ENCODE results near the gene TECTA.
"Not testable (repeated sequence)": the region's sequence is repeated elsewhere in the genome, so short reads cannot be mapped to it uniquely, and the experiment has no call there.

The TECTA gene

DNA sequence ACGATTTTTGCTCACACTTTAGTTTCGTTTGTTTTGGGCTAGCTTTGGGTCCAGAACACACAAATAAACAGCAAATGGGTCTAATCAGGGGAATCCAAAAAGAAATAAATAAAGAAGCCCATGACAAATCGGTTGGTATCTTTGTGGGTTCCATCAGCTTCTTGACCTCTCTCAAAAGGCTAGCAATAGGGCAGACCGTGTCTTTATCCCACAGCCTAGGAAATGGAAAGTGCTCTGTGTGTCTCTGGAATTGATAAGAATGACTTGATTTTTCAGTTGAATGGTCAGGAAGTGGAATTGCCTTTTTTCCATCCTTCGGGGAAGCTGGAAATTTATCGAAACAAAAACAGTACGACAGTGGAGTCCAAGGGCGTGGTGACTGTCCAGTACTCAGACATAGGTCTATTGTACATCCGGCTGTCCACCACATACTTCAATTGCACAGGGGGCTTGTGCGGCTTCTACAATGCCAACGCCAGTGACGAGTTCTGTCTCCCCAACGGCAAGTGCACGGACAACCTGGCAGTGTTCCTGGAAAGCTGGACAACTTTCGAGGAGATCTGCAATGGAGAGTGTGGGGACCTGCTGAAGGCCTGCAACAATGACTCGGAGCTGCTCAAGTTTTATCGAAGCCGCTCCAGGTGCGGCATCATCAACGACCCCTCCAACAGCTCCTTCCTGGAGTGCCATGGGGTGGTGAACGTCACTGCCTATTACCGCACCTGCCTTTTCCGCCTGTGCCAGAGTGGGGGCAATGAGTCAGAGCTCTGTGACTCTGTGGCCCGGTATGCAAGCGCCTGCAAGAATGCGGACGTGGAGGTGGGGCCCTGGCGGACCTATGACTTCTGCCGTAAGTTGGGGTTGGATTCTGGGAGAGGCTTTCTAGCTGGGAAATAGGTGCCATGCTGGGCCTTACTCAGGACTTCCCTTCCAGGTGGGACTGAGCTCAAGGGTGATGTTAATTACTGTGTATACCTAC lies 28.6 kb downstream of the TECTA start:
- no peak for DNase-seq

DNA sequence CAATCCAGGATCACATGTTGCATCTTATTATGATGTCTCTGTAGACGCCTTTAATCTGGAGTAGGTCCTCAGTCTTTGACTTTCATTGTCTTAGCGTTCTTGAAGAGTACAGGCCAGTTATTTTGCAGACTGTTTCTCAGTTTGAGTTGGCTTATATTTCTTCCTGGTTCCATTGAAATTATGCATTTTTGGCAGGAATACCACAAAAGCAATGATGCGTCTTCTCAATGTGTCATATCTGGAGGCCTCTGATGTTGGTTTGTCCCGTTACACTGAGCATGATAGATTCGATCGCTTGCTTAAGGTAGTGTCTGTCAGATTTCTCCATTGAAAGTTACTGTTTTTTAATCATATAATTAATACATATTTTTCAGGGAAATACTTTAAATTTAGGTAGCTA lies 30.6 kb downstream of the TECTA start:
- DNase-seq = no peak

DNA sequence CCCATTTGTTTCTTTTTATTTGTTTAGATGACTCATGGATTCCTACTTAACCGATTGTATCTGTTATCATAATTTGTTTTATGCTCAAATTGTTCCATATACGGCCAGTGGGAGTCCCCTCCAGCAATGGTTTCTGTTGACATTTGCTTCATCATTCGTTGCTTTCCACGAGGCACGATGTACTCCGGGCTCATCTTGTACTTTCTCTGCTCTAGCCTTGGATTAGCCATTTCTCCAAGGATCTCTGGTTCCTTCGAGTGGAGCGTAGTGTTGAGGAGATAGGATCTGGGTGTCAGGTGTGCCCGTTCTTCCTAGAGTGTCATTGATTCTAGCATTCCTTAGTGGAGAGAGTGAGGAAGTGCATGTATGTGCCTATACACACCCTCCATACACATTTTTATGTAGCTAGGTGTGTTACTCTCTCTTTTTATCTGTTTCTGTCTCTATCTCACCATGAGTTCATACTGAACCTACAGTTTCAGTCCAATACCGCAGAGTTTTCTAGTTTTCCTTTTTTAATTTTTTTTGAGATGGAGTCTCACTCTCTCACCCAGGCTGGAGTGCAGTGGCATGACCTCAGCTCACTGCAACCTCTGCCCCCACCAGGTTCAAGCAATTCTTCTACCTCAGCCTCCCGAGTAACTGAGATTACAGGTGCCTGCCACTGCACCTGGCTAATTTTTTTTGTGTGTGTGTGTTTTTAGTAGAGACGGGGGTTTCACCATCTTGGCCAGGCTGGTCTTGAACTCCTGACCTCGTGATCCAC lies 31.4 kb downstream of the TECTA start:
- no peak for DNase-seq

DNA sequence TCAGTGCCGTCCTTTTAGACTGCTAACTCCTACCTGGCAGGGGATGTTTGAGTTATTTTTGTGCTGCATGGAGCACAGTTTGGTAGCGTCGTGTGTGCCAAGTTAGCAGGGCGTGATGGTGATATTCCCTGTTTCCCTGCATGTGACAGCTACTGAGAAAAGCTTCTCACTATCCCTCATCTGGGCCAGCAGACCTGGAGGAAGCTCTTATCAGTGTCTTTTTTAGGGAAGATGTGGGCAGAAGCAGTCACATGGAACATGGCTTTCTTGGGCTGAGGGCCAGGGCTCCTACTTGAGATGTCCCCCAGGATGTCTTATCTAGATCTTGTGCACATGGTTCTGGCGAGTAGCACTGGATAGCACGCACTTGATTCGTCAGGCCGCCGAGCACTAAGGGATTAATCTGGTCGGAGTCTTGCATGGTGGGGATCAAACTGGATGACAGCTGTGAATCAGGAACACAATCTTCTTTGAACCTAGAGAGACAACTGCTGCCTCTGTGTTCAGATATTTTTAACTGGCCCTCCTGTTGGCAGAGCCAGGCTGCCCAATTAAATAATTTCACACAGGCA lies 33.8 kb downstream of the TECTA start:
- DNase-seq = no peak

DNA sequence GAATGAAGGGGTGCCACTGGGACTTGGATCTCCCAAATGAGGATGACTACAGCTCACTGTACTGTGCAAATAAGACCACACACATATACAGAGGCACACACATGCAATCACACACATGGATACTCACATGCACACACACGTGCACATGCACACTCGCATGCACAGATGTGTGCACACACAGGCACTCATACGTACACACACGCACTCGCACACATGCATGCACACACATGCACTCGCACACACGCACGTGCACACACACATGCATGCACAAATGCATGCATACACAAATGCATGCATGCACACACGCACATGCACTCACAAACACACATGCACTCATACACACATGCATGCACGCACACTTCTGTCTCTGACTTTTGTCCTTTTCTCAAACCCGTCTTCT lies 36.0 kb downstream of the TECTA start:
- no peak for DNase-seq

DNA sequence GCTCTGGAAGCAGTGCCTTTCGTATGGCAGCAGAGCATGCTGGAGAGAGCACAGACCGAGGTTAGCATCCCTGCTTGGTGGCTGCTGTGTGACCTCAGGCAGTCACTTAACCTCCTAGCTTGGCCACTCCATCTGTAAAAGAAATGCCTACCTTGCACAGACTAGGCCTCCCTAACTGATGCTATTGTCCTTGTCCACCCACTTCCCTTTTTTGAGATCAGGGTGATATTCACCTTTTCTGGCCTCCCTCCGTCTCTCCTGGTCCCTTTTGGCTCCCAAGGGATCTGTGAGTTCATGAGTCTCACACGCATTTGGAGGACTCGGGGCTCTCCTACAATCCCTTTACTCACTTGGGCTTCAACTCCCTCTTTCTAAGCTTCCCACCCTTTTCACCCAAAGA lies 37.2 kb downstream of the TECTA start:
- DNase-seq = no peak

GRCh38 chr11:121140369-121140768 lies 39.3 kb downstream of the TECTA start:
- DNase-seq = no peak

DNA sequence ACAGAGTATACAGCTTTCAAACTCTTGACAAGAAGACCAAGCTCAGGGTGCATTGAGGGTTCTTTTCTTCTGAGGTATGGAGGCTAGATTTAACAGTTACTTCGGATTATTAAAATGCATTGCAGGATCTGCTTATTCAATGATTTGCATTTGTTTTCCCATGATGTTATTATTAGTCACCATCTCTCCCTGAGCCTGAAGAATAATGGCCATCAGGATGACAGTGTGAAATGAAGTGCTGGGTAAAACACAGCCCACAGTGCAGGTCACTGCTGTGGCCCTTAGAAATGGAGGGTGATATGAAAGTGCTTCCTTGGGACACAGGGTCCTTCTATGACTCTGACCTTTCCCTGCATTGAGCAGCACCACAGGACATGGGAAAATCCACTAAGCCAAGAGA lies 40.0 kb downstream of the TECTA start:
- DNase-seq = no peak

- DNase-seq = no peak
Measured at GRCh38 chr11:121143921-121144320, 42.9 kb downstream of the TECTA start.

- no peak for DNase-seq
Measured at GRCh38 chr11:121144723-121145122, 43.7 kb downstream of the TECTA start.

- DNase-seq = no peak
Measured at GRCh38 chr11:121145826-121146225, 44.8 kb downstream of the TECTA start.

GRCh38 chr11:121149116-121149515 lies 48.1 kb downstream of the TECTA start:
- no peak for DNase-seq

DNA sequence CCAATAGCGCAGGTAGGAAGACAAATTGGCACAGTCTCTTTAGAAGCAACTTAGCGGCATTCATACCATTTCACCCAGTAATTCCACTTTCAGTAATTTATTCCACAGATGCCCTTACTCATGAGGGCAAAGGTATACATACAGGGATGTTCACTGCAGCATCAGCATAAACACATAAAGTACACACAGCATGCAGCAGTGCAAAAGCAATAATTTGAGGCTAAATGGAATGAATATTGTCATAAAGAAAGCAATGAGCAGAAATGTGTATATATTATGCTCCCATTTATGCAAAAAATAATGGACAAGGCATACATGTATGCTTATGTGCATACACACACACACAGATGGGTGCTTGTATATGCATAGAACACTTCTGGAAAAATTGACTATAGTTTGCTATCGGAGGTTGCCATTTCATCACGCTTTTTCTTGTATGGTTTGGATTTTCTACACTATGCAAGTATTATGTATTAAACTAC lies 50.2 kb downstream of the TECTA start:
- no peak for DNase-seq

DNA sequence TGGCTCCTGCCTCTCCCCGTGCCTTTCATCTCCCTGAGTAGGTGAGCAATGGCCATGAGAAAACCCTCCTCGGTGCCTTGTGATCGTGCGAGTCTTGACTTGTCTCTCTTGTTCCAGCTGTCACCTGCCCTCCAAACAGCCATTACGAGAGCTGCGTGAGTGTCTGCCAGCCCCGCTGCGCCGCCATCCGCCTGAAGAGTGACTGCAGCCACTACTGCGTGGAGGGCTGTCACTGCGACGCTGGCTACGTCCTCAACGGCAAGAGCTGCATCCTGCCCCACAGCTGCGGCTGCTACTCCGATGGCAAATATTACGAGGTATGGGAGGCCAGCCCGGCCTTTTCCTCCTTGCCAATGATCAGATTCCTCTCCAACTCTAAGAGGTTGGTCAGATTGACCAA lies 51.7 kb downstream of the TECTA start:
- peak; percentile 81 to 90 for DNase-seq

GRCh38 chr11:121153472-121153871 lies 52.4 kb downstream of the TECTA start:
- DNase-seq = peak in 1 of 2 experiments; percentile 47

DNA sequence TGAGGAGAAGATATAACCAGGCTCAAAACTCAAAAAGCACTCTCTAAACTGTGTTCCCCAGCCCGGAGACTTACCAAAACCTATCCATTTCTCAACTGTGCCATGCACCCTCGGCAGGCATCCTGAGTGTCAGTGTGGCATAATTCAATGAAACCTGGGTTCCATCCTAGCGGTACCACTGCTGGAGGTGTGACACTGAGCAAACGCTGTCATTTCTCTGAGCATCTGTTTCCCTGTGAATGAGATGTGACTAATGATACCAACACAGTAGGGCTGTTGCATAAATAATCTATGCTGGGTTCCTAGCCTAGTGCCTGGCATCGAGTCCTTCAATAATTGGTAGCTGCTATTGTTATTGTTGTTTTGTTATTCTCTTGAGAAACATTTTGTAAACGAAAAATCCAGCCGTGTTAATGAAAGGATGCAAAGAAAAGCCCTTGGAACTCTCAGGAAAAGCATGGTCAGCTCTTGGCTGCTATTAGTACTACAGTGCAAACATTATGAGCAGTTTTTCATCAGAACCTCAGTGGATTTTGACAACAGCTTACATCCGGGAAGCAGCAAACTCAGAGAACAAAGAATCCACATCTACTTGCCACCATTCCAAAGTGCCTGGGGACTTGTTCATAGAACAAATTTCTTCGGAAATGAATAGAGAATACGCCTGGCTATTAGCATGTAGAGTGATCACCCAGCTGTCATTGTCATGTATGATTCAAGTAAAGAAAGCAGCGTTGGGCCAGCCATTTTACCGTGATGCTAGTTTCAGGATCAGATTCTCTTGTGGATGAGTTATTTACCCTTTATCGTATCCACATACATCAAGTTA lies 53.7 kb downstream of the TECTA start:
- no peak for DNase-seq

- DNase-seq = no peak
Measured at GRCh38 chr11:121157756-121158155, 56.7 kb downstream of the TECTA start.

GRCh38 chr11:121159741-121160140 lies 58.7 kb downstream of the TECTA start:
- no peak for DNase-seq

DNA sequence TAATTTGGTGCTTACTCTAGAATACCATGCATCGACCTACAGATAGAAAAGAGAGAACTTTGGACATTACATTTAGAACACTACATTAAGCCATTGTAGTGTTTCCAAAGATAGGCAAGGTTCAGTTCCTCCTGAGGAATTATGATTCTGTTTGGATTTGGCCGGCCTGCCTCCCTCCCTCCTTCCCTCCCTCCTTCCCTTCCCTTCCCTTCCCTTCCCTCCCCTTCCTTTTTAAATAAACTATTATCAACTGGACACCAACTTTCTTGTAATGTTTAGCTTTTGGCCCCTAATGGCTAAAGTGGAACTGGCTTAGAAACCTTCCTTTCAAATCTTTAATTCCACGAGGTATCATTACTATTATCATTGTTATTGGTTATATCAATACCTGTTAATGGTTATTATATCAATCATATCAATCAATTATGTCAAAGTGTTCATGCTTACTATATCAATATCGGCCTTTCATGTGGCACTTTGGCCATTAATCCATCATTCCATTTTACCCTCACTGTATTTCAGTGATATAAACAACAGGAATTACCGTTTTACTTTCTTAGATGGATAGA lies 60.4 kb downstream of the TECTA start:
- DNase-seq = no peak

GRCh38 chr11:121163658-121164308 lies 62.7 kb downstream of the TECTA start:
- no peak for DNase-seq

GRCh38 chr11:121177629-121178028 lies 76.6 kb downstream of the TECTA start:
- DNase-seq = not testable (repeated sequence)

GRCh38 chr11:121179306-121179705 lies 78.3 kb downstream of the TECTA start:
- no peak for DNase-seq

All from NCI-H526 (cell line).